C4-2B (cell line): ENCODE measurements around the gene NEB.

Source experiments
- ZFX ChIP-seq: fragments of 450-650 bp; IDR thresholded peaks from 2 replicates; pipeline ENCODE4 v1.6.1; 2017
- TF ChIP-seq, protein P1 (sequence below): fragments of 450-650 bp; conservative IDR thresholded peaks from 2 replicates; pipeline ENCODE4 v1.5.1; 2017; ENCODE audit warnings: mild to moderate bottlenecking

DNA sequence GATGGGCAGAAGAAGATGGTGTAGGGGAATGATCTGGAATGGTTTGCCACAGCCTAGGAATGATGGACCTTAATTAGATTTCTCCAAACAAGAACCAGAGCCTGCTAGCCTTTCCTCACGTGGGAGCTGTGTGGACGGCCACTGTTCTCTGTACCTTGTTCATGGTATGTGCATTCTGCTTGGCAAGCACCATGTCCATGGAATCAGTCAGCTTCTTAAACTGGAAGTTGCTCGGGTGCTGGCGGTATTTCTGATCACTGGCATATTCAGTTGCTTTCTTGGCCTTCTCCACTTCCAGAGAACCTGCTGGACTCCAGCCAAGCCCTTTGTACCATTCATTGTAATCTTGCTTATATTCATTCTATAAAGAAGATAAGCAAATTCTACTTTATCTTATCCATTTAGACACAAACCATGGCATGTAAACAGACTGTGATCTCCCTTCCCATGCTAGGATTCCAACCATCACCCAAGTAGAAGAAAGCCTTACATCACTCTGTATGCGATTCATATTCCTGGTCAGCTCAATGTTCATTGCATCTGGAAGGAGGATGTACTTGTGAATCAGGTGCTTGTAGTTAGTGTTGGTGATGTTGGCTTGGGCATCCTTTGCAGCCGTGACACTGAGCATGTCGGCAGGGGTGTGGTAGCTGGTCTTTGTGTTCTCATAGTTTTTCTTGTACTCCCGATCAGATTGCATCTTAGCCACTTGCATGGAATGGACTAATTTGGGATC, 78.4 kb downstream of the NEB start:
- TF ChIP-seq, protein P1, sequence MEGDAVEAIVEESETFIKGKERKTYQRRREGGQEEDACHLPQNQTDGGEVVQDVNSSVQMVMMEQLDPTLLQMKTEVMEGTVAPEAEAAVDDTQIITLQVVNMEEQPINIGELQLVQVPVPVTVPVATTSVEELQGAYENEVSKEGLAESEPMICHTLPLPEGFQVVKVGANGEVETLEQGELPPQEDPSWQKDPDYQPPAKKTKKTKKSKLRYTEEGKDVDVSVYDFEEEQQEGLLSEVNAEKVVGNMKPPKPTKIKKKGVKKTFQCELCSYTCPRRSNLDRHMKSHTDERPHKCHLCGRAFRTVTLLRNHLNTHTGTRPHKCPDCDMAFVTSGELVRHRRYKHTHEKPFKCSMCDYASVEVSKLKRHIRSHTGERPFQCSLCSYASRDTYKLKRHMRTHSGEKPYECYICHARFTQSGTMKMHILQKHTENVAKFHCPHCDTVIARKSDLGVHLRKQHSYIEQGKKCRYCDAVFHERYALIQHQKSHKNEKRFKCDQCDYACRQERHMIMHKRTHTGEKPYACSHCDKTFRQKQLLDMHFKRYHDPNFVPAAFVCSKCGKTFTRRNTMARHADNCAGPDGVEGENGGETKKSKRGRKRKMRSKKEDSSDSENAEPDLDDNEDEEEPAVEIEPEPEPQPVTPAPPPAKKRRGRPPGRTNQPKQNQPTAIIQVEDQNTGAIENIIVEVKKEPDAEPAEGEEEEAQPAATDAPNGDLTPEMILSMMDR, result no peak
- no peak for TF ChIP-seq ZFX
